Measurements from ENCODE around the gene BPI. TPM values are rescaled to one million over a fixed set of nuclear protein-coding genes. Genes with fewer than 3 reads are reported as not detected.
"Not testable (repeated sequence)": the region's sequence is repeated elsewhere in the genome, so short reads cannot be mapped to it uniquely, and the experiment has no call there.

BPI gene
- total RNA-seq, 2 donors from 2014 or later: not detected

DNA sequence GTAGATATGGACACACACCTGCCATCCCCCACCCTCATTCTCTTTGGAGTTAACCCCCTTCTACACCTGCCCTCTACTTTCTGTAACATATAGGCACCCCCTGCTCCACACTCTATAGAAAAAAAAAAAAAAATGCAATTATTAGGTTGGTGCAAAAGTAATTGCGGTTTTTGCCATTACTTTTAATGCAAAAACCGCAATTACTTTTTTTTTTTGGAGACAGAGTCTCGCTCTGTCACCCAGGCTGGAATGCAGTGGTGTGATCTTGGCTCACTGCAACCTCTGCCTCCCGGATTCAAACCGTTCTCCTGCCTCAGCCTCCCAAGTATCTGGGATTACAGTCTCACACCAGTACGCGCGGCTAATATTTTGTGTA is 35.6 kb downstream of the BPI start:
- not testable (repeated sequence) for H3K4me3 Mint-ChIP-seq; H3K27ac Mint-ChIP-seq; H3K4me1 Mint-ChIP-seq (ENCODE audit: low read depth in 2 of 2); H3K9me3 Mint-ChIP-seq; ATAC-seq; DNase-seq (ENCODE audit: low spot score)
- Mint-ChIP-seq H3K36me3 (peaks cover 13% of the 10 kb centered on the region), H3K27me3 (peaks cover 18 to 24% of the 10 kb centered on the region in 2 donors)

GRCh38 chr20:38339997-38340396 is 36.0 kb downstream of the BPI start:
- peaks cover 6% of the 10 kb centered on the region for H3K9me3 Mint-ChIP-seq
- peaks cover 0 to 5% of the 10 kb centered on the region in 2 donors for H3K4me1 Mint-ChIP-seq (ENCODE audit: low read depth in 2 of 2)
- H3K27ac Mint-ChIP-seq: no peak overlapping the region
- peaks cover 13% of the 10 kb centered on the region for H3K36me3 Mint-ChIP-seq
- no peak overlapping the region for H3K4me3 Mint-ChIP-seq
- ATAC-seq (no peak), DNase-seq (ENCODE audit: low spot score) (no peak)
- peaks cover 19 to 24% of the 10 kb centered on the region in 2 donors for H3K27me3 Mint-ChIP-seq

DNA sequence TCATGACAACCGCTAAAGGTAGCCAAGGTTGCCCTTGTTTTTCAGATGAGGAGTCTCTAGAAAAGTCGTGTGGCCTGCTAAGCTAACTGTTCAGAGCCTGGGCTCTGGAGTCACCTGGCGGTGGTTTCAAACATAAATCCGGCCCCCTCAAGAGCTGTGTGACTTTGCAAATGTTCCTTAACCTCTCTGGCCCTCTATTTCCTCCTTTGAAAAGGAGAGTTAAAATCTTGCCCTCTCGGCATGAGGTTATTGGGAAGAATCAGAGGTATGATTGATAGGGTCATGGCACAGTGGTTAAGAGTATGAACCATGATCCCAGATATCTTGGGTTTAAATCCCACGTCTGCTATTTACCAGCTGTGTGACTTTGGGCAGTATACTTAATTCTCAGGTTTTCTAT is 36.7 kb downstream of the BPI start:
- H3K27me3 Mint-ChIP-seq: peaks cover 16 to 24% of the 10 kb centered on the region in 2 donors
- peaks cover 6% of the 10 kb centered on the region for H3K9me3 Mint-ChIP-seq
- no peak for ATAC-seq
- DNase-seq (ENCODE audit: low spot score): no peak
- H3K4me3 Mint-ChIP-seq: no peak overlapping the region
- H3K36me3 Mint-ChIP-seq: peaks cover 13% of the 10 kb centered on the region
- peaks cover 0 to 5% of the 10 kb centered on the region in 2 donors for H3K4me1 Mint-ChIP-seq (ENCODE audit: low read depth in 2 of 2)
- H3K27ac Mint-ChIP-seq: no peak overlapping the region

GRCh38 chr20:38342216-38342615 is 38.3 kb downstream of the BPI start:
- no peak overlapping the region for H3K4me3 Mint-ChIP-seq
- no peaks in the 10 kb centered on the region for H3K4me1 Mint-ChIP-seq (ENCODE audit: low read depth in 2 of 2)
- no peak overlapping the region for H3K27ac Mint-ChIP-seq
- peaks cover 8 to 12% of the 10 kb centered on the region in 2 donors for H3K27me3 Mint-ChIP-seq
- ATAC-seq: no peak
- H3K36me3 Mint-ChIP-seq: peaks cover 11% of the 10 kb centered on the region
- H3K9me3 Mint-ChIP-seq: peaks cover 6% of the 10 kb centered on the region
- no peak for DNase-seq (ENCODE audit: low spot score)

- H3K9me3 Mint-ChIP-seq: peaks cover 4% of the 10 kb centered on the region
- DNase-seq (ENCODE audit: low spot score) (no peak), ATAC-seq (no peak)
- no peaks in the 10 kb centered on the region for H3K4me1 Mint-ChIP-seq (ENCODE audit: low read depth in 2 of 2)
- no peak overlapping the region for H3K27ac Mint-ChIP-seq
- H3K4me3 Mint-ChIP-seq: no peak overlapping the region
- H3K36me3 Mint-ChIP-seq: peaks cover 5% of the 10 kb centered on the region
- peaks cover 6 to 9% of the 10 kb centered on the region in 2 donors for H3K27me3 Mint-ChIP-seq
Measured at GRCh38 chr20:38342713-38343310, 38.9 kb downstream of the BPI start.

DNA sequence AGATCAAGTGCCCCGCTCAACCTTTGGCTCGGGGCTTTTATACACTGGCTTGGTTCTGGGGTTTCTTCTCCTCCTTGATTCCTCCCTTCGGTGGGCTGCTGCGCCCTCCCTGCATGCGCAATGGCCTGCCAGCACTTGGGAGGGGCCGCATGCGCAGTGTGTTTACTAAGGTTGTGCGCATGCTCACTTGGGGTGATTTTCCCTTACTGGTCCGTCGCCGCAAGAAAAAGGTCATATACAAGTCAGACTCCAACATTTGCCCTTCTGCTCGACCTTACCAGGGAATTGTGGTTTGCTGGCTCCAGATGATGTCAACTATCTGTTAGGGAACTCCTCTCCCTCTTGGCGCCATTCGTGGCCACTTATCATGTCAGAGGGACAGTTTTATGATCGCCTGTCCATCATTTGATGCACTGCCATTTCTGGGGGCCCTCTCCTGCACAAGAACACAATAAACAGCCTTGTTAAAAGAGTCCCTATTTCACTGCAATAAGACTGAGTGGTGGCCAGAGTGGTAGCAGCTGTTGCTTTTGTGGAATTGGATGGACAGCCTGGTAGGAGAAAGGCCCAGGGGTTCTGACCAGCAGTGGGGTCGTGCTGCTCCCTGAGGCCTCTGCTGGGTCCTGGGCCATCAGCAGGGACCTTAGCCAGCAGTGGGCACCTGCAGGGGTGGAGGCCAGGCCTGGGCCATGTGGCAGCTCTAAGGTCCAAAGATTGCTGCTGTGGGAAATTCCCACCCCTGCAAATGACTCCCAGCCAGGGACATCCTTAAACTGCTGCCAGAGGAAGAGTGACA is 39.6 kb downstream of the BPI start:
- H3K27ac Mint-ChIP-seq: no peak overlapping the region
- peaks cover 0 to 6% of the 10 kb centered on the region in 2 donors for H3K27me3 Mint-ChIP-seq
- DNase-seq (ENCODE audit: low spot score) (no peak), ATAC-seq (no peak)
- H3K4me3 Mint-ChIP-seq: no peak overlapping the region
- H3K36me3 Mint-ChIP-seq: no peaks in the 10 kb centered on the region
- no peaks in the 10 kb centered on the region for H3K9me3 Mint-ChIP-seq
- H3K4me1 Mint-ChIP-seq (ENCODE audit: low read depth in 2 of 2): no peaks in the 10 kb centered on the region

DNA sequence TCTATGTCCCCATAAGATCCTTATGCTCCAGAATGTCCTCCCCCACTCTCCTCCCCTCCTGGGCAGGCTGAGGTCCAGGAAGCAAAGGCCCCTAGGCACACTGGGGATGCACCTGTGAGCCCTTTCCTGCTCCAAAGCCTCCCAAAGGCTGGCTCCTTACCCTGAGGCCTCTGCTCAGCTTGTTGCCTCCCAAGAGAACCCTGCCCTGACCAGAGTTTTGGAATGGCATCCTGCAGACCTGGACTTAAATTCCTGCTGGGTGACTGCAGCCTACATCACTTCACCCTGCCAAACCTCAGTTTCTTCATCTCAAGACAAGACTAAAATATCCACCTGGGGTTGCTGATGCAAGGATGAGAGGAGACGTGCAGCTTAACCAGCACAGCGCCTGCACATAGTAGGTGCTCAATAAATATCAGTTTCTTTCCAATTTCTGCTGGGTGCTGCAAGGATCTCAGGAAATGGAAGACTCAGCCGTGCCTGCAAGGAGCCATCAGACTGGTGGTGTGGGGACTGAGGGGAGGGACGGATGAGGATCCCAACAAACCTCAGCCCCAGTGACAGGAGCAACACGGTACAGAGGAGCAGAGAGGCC is 40.2 kb downstream of the BPI start:
- Mint-ChIP-seq H3K4me3 (no peak overlapping the region), H3K4me1 (ENCODE audit: low read depth in 2 of 2) (no peaks in the 10 kb centered on the region), H3K9me3 (no peaks in the 10 kb centered on the region), H3K27ac (no peak overlapping the region), H3K36me3 (no peaks in the 10 kb centered on the region), H3K27me3 (peaks cover 0 to 6% of the 10 kb centered on the region in 2 donors)
- ATAC-seq (no peak), DNase-seq (ENCODE audit: low spot score) (peak; percentile 50)

DNA sequence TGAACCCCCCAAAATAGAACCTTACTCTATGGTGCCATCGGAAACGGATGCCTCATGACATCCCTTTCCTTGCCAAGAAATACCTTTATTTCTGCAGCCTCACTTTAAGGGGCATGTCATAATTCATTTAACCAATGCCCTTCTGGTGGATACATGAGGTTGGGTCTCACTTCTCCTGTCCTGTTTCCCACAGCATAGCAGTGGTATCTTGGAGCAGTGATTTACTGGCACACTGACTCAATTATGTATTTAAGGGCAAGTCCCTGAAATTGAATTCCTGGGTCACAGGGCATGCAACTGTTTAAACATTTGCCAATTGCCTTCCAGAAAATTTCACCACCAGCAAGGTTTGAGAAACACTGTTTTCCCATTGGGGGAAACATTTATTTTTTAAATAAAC is 41.7 kb downstream of the BPI start:
- no peak overlapping the region for H3K4me3 Mint-ChIP-seq
- no peaks in the 10 kb centered on the region for H3K9me3 Mint-ChIP-seq
- no peak overlapping the region for H3K27ac Mint-ChIP-seq
- DNase-seq (ENCODE audit: low spot score): peak; percentile 16
- H3K4me1 Mint-ChIP-seq (ENCODE audit: low read depth in 2 of 2): no peaks in the 10 kb centered on the region
- no peak for ATAC-seq
- peaks cover 0 to 6% of the 10 kb centered on the region in 2 donors for H3K27me3 Mint-ChIP-seq
- H3K36me3 Mint-ChIP-seq: no peaks in the 10 kb centered on the region

DNA sequence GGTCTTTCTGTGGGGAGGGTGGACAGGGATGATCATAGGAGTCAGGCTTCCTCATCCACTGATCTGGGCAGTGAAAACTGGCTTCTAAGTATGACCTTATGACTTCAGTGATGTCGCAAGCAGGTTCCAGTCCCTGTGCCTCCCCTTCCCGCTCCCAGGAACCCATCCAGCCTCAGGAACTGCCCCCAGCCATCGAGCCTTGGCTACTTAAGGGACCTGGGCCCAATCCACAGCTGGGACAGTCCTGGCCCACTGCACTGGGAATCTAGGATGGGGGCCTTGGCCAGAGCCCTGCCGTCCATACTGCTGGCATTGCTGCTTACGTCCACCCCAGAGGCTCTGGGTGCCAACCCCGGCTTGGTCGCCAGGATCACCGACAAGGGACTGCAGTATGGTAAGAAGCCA is 42.3 kb downstream of the BPI start, which contains the start of gene LBP:
TSS of gene LBP (plus strand) at position 236 of the 405 bp plus-strand sequence. CDS start at position 271, 35 bp downstream.
- H3K27me3 Mint-ChIP-seq: peaks cover 0 to 6% of the 10 kb centered on the region in 2 donors
- no peaks in the 10 kb centered on the region for H3K4me1 Mint-ChIP-seq (ENCODE audit: low read depth in 2 of 2)
- ATAC-seq: no peak
- H3K27ac Mint-ChIP-seq: no peak within 1 kb of the TSS
- H3K4me3 Mint-ChIP-seq: no peak within 1 kb of the TSS
- no peaks in the 10 kb centered on the region for H3K36me3 Mint-ChIP-seq
- no peaks in the 10 kb centered on the region for H3K9me3 Mint-ChIP-seq
- DNase-seq (ENCODE audit: low spot score): peak; percentile 25

- H3K9me3 Mint-ChIP-seq: no peaks in the 10 kb centered on the region
- H3K27ac Mint-ChIP-seq: no peak overlapping the region
- no peaks in the 10 kb centered on the region for H3K36me3 Mint-ChIP-seq
- peaks cover 0 to 6% of the 10 kb centered on the region in 2 donors for H3K27me3 Mint-ChIP-seq
- ATAC-seq (no peak), DNase-seq (ENCODE audit: low spot score) (no peak)
- no peak overlapping the region for H3K4me3 Mint-ChIP-seq
- H3K4me1 Mint-ChIP-seq (ENCODE audit: low read depth in 2 of 2): no peaks in the 10 kb centered on the region
Measured at GRCh38 chr20:38346741-38347140, 42.8 kb downstream of the BPI start.

- DNase-seq (ENCODE audit: low spot score) (peak; percentile 13), ATAC-seq (no peak)
- H3K4me3 Mint-ChIP-seq: no peak overlapping the region
- H3K36me3 Mint-ChIP-seq: no peaks in the 10 kb centered on the region
- H3K9me3 Mint-ChIP-seq: no peaks in the 10 kb centered on the region
- H3K4me1 Mint-ChIP-seq (ENCODE audit: low read depth in 2 of 2): no peaks in the 10 kb centered on the region
- no peak overlapping the region for H3K27ac Mint-ChIP-seq
- H3K27me3 Mint-ChIP-seq: peaks cover 0 to 3% of the 10 kb centered on the region in 2 donors
Measured at GRCh38 chr20:38349856-38350255, 45.9 kb downstream of the BPI start.

GRCh38 chr20:38350879-38351775 is 47.2 kb downstream of the BPI start:
- peak; percentile 60 for DNase-seq (ENCODE audit: low spot score)
- H3K9me3 Mint-ChIP-seq: no peaks in the 10 kb centered on the region
- H3K4me1 Mint-ChIP-seq (ENCODE audit: low read depth in 2 of 2): peaks cover 0 to under 1% of the 10 kb centered on the region in 2 donors
- no peak overlapping the region for H3K27ac Mint-ChIP-seq
- peaks cover 0 to 3% of the 10 kb centered on the region in 2 donors for H3K27me3 Mint-ChIP-seq
- ATAC-seq: peak in 1 of 2 donors; percentile 37
- H3K4me3 Mint-ChIP-seq: no peak overlapping the region
- H3K36me3 Mint-ChIP-seq: no peaks in the 10 kb centered on the region

DNA sequence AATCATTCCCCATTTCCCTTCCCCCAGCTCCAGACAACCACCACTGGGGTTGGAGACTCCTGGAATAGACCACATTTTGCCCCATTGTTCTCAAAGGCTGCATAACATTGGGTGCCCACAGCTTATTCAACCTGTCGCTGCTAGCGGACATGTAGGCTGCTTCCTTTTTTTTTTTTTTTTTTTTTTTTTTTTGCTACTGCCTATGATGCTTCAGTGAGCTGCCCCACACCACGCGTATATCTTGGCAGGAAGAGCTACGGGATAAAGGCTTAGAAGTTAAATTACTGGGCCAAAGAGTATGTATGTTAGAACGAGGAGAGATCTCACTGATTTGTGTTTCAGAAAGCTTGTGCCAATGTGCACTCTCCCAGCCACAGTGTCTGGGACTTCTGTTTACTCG is 49.4 kb downstream of the BPI start:
- DNase-seq (ENCODE audit: low spot score): no peak
- H3K4me1 Mint-ChIP-seq (ENCODE audit: low read depth in 2 of 2): peaks cover 0 to 6% of the 10 kb centered on the region in 2 donors
- ATAC-seq: no peak
- H3K27me3 Mint-ChIP-seq: no peaks in the 10 kb centered on the region
- no peaks in the 10 kb centered on the region for H3K9me3 Mint-ChIP-seq
- no peaks in the 10 kb centered on the region for H3K36me3 Mint-ChIP-seq
- H3K4me3 Mint-ChIP-seq: no peak overlapping the region
- no peak overlapping the region for H3K27ac Mint-ChIP-seq
